Mesenchymal stem cell (in vitro differentiated cells and primary cell): Measurements from ENCODE around the gene MPPED2.

Experiments used
- DNase-seq: peaks from one replicate; pipeline ENCODE4 v3.0.0-alpha.2; 2013
- H2AFZ ChIP-seq: one replicate; pipeline ENCODE4 v1.6.1; 2013; ENCODE audit warnings: low read depth, mild to moderate bottlenecking, control low read depth, inconsistent platforms, low read length, moderate library complexity
- H2AK5ac ChIP-seq: 2 replicates; pipeline ENCODE4 v1.6.1; 2013; ENCODE audit warnings: low read length, moderate library complexity, mild to moderate bottlenecking, inconsistent platforms; ENCODE audit not compliant: severe bottlenecking
- H2BK120ac ChIP-seq: one replicate; pipeline ENCODE4 v1.6.1; 2013; ENCODE audit warnings: low read depth, mild to moderate bottlenecking, inconsistent platforms, low read length, moderate library complexity
- H2BK12ac ChIP-seq, 2 experiments: one replicate each; pipeline ENCODE4 v1.6.1; 2013; ENCODE audit warnings: inconsistent platforms in 2 of 2, low read length in 2 of 2, mild to moderate bottlenecking in 2 of 2, moderate library complexity in 2 of 2, control low read depth in 1 of 2
- H2BK15ac ChIP-seq: one replicate; pipeline ENCODE4 v1.6.1; 2013; ENCODE audit warnings: mild to moderate bottlenecking, low read depth, inconsistent platforms; ENCODE audit not compliant: poor library complexity, severe bottlenecking
- H2BK5ac ChIP-seq: 2 replicates; pipeline ENCODE4 v1.6.1; 2013; ENCODE audit warnings: low read depth, mild to moderate bottlenecking, low read length, control low read depth, inconsistent platforms; ENCODE audit not compliant: poor library complexity, severe bottlenecking
- H3K14ac ChIP-seq, 2 experiments: one replicate each; pipeline ENCODE4 v1.6.1; 2013; ENCODE audit warnings: inconsistent platforms in 2 of 2, low read length in 2 of 2, control low read depth in 1 of 2, mild to moderate bottlenecking in 1 of 2, moderate library complexity in 1 of 2
- H3K18ac ChIP-seq, 2 experiments: one replicate each; pipeline ENCODE4 v1.6.1; 2013; ENCODE audit warnings: inconsistent platforms in 2 of 2, low read length in 2 of 2, control low read depth in 1 of 2, low read depth in 1 of 2, mild to moderate bottlenecking in 1 of 2
- H3K23ac ChIP-seq, 2 experiments: one replicate each; pipeline ENCODE4 v1.6.1; 2013; ENCODE audit warnings: inconsistent platforms in 2 of 2, low read length in 2 of 2, mild to moderate bottlenecking in 2 of 2, moderate library complexity in 2 of 2, control low read depth in 1 of 2
- H3K27ac ChIP-seq: 2 replicates; pipeline ENCODE4 v1.5.1; 2013; ENCODE audit warnings: mild to moderate bottlenecking, moderate library complexity, low read length, control low read depth, inconsistent platforms; ENCODE audit not compliant: poor library complexity, severe bottlenecking
- H3K27me3 ChIP-seq, 2 experiments: 2 replicates each; pipeline versions ENCODE4 v1.6.1 to v1.7.0; 2013; ENCODE audit warnings: low read length in 2 of 2, mild to moderate bottlenecking in 2 of 2, moderate library complexity in 2 of 2, control low read depth in 1 of 2, inconsistent platforms in 1 of 2; ENCODE audit not compliant: control insufficient read depth in 1 of 2, insufficient read depth in 1 of 2
- H3K36me3 ChIP-seq, 2 experiments: 2 replicates each; pipeline versions ENCODE4 v1.6.1 to v1.7.0; 2013; ENCODE audit warnings: low read length in 2 of 2, control low read depth in 1 of 2, inconsistent platforms in 1 of 2, low read depth in 1 of 2, mild to moderate bottlenecking in 1 of 2; ENCODE audit not compliant: insufficient read depth in 2 of 2, control insufficient read depth in 1 of 2
- H3K4ac ChIP-seq, 2 experiments: one replicate each; pipeline ENCODE4 v1.6.1; 2013; ENCODE audit warnings: inconsistent platforms in 2 of 2, low read length in 2 of 2, mild to moderate bottlenecking in 2 of 2, moderate library complexity in 2 of 2, control low read depth in 1 of 2, low read depth in 1 of 2
- H3K4me1 ChIP-seq: 2 replicates; pipeline ENCODE4 v1.6.1; 2013; ENCODE audit warnings: low read depth, low read length, control low read depth; ENCODE audit not compliant: control insufficient read depth, insufficient read depth
- H3K4me2 ChIP-seq: 2 replicates; pipeline ENCODE4 v1.6.1; 2013; ENCODE audit warnings: low read length, mild to moderate bottlenecking, inconsistent platforms; ENCODE audit not compliant: poor library complexity, severe bottlenecking
- H3K4me3 ChIP-seq, 2 experiments: 2 replicates each; pipeline versions ENCODE4 v1.5.1 to v1.7.0; 2013; ENCODE audit warnings: low read length in 2 of 2, mild to moderate bottlenecking in 2 of 2, control low read depth in 1 of 2, low read depth in 1 of 2; ENCODE audit not compliant: insufficient read depth in 1 of 2
- H3K79me1 ChIP-seq: replicated peaks from 2 replicates; pipeline ENCODE4 v1.6.1; 2013; ENCODE audit warnings: mild to moderate bottlenecking, control low read depth, low read length, inconsistent platforms; ENCODE audit not compliant: poor library complexity, severe bottlenecking
- H3K9ac ChIP-seq: 2 replicates; pipeline ENCODE4 v1.7.0; 2013; ENCODE audit warnings: mild to moderate bottlenecking, low read length, moderate library complexity
- H3K9me3 ChIP-seq: 2 replicates; pipeline ENCODE4 v1.7.0; 2013; ENCODE audit warnings: mild to moderate bottlenecking, low read length; ENCODE audit not compliant: control insufficient read depth
- H4K8ac ChIP-seq: one replicate; pipeline ENCODE4 v1.6.1; 2013; ENCODE audit warnings: inconsistent platforms, mild to moderate bottlenecking, low read length, moderate library complexity
- H4K91ac ChIP-seq: one replicate; pipeline ENCODE4 v1.6.1; 2013; ENCODE audit warnings: mild to moderate bottlenecking, low read length, inconsistent platforms
- WGBS: methylation state at CpG from one replicate; pipeline ENCODE4 v1.1.7; 2013; ENCODE audit warnings: mixed read lengths; 5-methylcytosine and 5-hydroxymethylcytosine counted together

MPPED2 gene

GRCh38 chr11:30365793-30366517, 220.2 kb downstream of the MPPED2 start:
- Histone ChIP-seq H2BK5ac (no peak overlapping the region), H3K18ac (no peak overlapping the region), H3K4ac (no peak overlapping the region), H3K14ac (no peak overlapping the region), H3K79me1 (no peaks in the 10 kb centered on the region), H3K27me3 (peaks cover 0 to 3% of the 10 kb centered on the region in 2 experiments), H3K36me3 (no peaks in the 10 kb centered on the region), H4K91ac (no peak overlapping the region), H4K8ac (no peak overlapping the region), H3K9me3 (no peaks in the 10 kb centered on the region), H3K23ac (no peak overlapping the region), H2BK15ac (no peak overlapping the region), H3K4me3 (no peak overlapping the region), H2AFZ (no peak overlapping the region), H2BK120ac (no peak overlapping the region), H2AK5ac (no peak overlapping the region), H2BK12ac (no peak overlapping the region), H3K9ac (no peak overlapping the region), H3K4me1 (no peaks in the 10 kb centered on the region), H3K27ac (no peak overlapping the region), H3K4me2 (no peak overlapping the region)
- 90% methylated on average over 3 of the region's 3 CpGs for WGBS
- DNase-seq: no peak

GRCh38 chr11:30364837-30365482, 221.2 kb downstream of the MPPED2 start:
- H2AFZ ChIP-seq: no peak overlapping the region
- H2BK12ac ChIP-seq: no peak overlapping the region
- no peak overlapping the region for H4K8ac ChIP-seq
- no peak overlapping the region for H2BK120ac ChIP-seq
- H3K27me3 ChIP-seq: peaks cover 0 to 3% of the 10 kb centered on the region in 2 experiments
- H3K9ac ChIP-seq: no peak overlapping the region
- H3K4me1 ChIP-seq: no peaks in the 10 kb centered on the region
- H2BK15ac ChIP-seq: no peak overlapping the region
- H3K36me3 ChIP-seq: no peaks in the 10 kb centered on the region
- no peak overlapping the region for H3K18ac ChIP-seq
- no peak overlapping the region for H3K4ac ChIP-seq
- H3K27ac ChIP-seq: no peak overlapping the region
- no peak for DNase-seq
- H3K14ac ChIP-seq: no peak overlapping the region
- no peak overlapping the region for H3K23ac ChIP-seq
- 95% methylated on average over 7 of the region's 9 CpGs for WGBS
- H4K91ac ChIP-seq: no peak overlapping the region
- no peaks in the 10 kb centered on the region for H3K79me1 ChIP-seq
- H3K9me3 ChIP-seq: no peaks in the 10 kb centered on the region
- H2AK5ac ChIP-seq: no peak overlapping the region
- no peak overlapping the region for H2BK5ac ChIP-seq
- no peak overlapping the region for H3K4me3 ChIP-seq
- H3K4me2 ChIP-seq: no peak overlapping the region

DNA sequence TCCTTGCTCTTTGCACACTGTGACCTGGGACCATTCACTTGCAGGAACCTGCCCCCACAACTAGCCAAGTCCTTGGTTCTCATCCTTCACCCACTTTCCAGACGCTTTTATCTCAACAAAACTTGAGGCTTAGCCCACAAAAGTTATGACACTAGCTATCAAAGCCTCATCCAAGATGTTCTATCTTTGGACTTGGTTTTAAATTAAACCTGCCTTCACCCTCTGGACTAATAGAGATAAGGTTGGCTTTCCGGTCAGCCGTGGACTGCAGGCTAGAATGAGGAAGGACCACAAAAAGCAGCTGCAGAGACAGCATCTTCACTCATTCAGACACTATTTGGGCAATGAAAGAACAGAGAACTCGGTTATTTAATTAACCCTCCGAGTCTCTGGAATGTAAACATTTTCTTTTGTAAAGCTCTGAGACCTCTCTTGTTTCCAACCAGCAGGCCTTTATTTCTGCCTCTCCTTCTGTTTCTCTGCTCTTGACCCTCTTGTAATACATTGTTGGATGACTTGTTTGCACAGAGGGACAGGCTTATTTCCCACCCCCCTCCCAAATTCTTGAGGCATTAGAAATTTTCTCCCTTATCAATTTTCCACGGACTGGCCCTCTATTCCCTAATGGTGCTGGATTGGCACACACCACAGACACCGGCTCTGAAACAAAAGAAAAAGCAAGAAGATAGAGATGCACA, 221.9 kb downstream of the MPPED2 start:
- H3K14ac ChIP-seq: no peak overlapping the region
- no peak overlapping the region for H2BK5ac ChIP-seq
- no peak overlapping the region for H4K8ac ChIP-seq
- H3K18ac ChIP-seq: no peak overlapping the region
- H2AK5ac ChIP-seq: no peak overlapping the region
- H3K79me1 ChIP-seq: no peaks in the 10 kb centered on the region
- no peak overlapping the region for H2BK15ac ChIP-seq
- no peak overlapping the region for H3K9ac ChIP-seq
- H4K91ac ChIP-seq: no peak overlapping the region
- H3K4me1 ChIP-seq: no peaks in the 10 kb centered on the region
- WGBS: 57% methylated on average over 6 of the region's 7 CpGs
- no peak overlapping the region for H3K4ac ChIP-seq
- H3K4me3 ChIP-seq: no peak overlapping the region
- peaks cover 0 to 3% of the 10 kb centered on the region in 2 experiments for H3K27me3 ChIP-seq
- no peaks in the 10 kb centered on the region for H3K36me3 ChIP-seq
- H2AFZ ChIP-seq: no peak overlapping the region
- H2BK12ac ChIP-seq: no peak overlapping the region
- no peak overlapping the region for H3K23ac ChIP-seq
- no peak for DNase-seq
- H3K4me2 ChIP-seq: no peak overlapping the region
- no peaks in the 10 kb centered on the region for H3K9me3 ChIP-seq
- no peak overlapping the region for H2BK120ac ChIP-seq
- no peak overlapping the region for H3K27ac ChIP-seq

- Histone ChIP-seq H3K27ac (no peak overlapping the region), H2BK5ac (no peak overlapping the region), H2BK12ac (no peak overlapping the region), H2AK5ac (no peak overlapping the region), H3K79me1 (no peaks in the 10 kb centered on the region), H3K4me1 (no peaks in the 10 kb centered on the region), H3K36me3 (no peaks in the 10 kb centered on the region), H3K23ac (no peak overlapping the region), H3K14ac (no peak overlapping the region), H3K4me2 (no peak overlapping the region), H3K9ac (no peak overlapping the region), H3K18ac (no peak overlapping the region), H4K91ac (no peak overlapping the region), H3K4ac (no peak overlapping the region), H2BK120ac (no peak overlapping the region), H4K8ac (no peak overlapping the region), H2AFZ (no peak overlapping the region), H3K9me3 (no peaks in the 10 kb centered on the region), H3K27me3 (peaks cover 0 to 3% of the 10 kb centered on the region in 2 experiments), H3K4me3 (no peak overlapping the region), H2BK15ac (no peak overlapping the region)
- DNase-seq: no peak
Observed at GRCh38 chr11:30360741-30361140, 225.4 kb downstream of the MPPED2 start.
